ENCODE measurements around the gene CTNNBL1.

Gene CTNNBL1

GRCh38 chr20:37863289-37863688, 169.5 kb downstream of the CTNNBL1 start:
- no peak for DNase-seq

DNA sequence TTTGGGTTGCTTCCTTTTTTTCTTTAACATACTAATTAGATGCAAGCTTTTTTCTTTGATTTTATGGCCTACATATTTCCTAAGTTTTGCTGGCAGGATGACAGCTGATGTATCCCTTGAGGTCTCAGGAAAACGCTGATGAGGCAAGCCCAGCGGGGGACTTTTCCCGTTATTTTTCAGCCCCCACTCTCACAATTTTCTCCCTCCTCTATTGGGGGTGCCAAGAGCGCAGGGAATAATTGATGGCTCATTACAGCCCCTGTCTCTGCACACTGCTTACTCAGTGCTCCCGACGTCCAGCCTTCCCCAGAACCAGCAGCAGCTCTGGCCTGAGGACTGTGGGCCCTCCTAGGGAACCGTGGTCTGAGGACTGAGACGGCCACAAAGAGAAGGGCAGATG, 170.5 kb downstream of the CTNNBL1 start:
- no peak for DNase-seq

DNA sequence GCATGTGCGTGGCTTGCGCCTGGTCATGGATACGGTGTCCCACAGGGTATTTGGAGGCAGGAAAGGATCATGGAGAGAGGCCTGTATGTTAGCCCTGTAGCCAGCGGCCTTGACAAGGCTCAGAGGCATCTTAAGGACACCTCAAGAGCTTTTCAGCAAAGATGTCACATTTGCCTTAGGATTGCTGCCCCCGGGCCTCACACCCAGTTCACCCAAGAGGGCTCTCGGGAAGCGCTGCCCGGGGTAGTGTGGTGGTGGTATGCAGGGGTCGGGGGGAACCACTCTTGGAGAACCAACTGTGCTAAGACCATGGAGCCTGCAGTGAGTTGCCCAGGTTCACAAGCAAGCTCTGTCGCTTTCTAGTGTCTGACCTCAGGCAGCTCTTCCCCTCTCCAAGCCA, 172.2 kb downstream of the CTNNBL1 start:
- DNase-seq = no peak

DNA sequence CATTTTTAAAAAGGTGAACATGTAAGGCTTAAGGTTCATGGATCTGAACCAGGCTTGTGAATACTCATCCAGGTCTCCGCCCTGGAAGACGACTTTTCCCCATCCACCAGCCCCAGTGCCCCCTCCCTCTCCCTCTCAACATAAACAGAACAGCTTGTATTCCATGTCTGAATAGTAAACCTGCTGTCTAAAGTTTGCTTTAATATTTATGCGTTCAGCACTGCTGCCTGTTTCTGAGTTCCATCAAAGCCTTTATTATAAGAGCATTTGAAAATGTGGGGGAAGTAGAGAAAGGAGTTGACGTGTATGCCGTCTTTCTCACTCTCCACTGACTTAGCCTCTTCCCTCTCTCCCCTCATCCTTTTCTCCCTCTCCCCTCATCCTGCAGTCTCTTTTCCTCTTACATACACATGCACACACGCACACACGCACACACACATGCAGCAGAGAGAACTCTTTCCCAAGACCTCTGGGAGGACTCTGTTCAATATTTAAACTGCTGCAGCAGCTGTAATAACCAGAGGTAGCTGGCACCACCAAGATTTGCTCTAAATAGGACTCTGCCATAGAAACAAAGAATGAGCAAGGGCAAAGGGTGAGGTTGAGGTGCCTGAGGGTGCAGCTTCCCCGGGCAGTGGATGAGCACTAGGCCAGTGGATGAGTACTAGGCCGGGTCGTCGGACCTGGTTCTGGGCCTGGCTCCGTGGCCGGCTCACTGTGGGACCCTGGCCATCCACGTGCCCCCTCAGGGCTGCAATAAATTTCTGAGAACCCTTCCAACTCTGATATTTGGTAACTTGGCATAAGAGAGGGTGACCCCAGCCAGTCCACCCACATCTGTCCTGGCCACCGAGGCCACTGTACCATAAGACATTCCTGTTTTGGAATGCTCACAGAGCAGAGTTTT, 173.7 kb downstream of the CTNNBL1 start:
- no peak for DNase-seq

DNA sequence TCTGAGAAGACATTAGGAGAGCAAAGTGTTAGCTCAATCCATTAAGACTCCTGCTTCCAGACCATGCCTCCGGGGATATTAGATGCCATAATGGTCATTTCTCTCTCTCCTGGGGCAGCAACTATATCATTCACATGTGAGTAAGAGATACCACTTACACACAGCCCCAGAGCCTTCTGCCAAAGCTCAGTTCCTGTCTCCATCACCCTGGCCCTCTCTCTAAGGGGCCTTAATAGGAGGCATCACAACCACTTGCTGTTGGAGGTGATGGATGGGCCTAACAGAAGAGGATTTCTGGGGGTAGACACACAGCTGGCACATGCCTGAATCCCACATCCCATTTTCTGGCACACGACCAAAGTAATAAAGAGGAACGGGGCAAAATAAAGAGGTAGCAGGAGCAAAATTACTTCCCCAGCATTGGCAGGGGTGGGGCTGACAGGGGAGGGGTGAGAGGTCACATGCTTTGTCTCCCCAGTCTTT, 175.1 kb downstream of the CTNNBL1 start:
- DNase-seq = no peak

DNA sequence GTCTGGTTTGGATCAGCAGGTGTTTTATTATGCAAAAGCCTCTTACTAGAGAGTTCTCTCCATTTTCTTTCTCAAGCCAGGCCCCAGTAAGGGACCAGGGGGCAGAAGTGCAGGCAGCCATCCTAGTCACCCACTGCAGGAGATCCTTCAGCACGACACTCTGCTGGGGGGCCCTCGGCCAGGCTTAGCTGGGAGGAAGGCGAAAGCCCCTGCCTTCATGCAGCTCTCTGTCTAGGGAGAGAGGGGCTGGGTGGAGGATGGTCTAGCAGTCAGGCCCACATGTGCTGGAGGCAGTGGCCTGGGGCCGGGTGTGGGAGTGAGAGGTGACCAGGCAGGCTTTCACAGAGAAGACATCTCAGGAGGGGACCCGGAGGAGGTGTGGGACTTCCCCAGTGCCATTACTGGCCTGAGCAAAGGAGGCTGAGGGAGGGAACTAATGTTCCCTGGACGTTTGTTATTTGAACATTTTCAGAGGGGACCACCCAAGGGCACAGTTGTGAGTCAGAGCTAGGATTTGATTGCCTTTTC, 175.6 kb downstream of the CTNNBL1 start:
- DNase-seq = no peak

DNA sequence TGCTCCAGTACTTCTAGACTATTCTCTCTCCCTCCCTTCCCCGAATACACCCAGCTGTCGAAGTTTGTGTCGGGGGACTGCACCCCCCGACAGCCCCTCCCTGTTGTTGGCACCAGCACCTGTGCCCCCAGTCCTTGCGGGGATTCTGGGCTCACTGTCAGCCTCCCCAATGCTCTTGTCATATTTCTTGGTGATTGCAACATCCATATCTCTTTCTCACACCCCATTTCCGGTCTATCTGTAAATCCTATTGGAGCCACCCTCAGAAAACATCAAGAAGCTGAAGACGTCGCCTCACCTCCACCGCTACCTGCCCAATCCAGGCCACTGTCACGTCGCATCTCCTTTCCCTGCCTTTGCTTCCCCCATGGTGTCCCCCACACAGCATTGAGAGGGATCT, 176.5 kb downstream of the CTNNBL1 start:
- DNase-seq = no peak

- DNase-seq = no peak
These were observed 177.9 kb downstream of the CTNNBL1 start for GRCh38 chr20:37871751-37872150.

- no peak for DNase-seq
These were observed 178.3 kb downstream of the CTNNBL1 start for GRCh38 chr20:37872161-37872560.

DNA sequence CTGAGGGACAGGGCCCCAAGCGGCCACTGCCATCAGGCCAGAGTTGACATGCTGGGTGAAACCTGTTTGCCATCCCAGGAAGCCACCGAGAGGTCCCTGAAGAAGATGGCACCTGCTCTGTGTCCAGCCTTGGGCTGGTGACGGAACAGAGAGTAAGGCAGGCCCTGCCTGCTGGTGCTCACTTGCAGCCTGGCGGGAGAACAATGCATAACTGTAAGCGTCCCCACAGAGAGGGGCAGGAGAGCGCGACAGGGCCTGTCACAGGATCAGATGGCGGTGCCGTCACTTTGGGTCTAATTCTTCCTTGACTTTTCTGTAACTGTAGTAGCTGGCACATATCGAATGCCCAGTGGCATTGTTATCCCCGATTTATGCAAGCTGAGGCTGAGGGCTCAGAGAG, 180.1 kb downstream of the CTNNBL1 start:
- no peak for DNase-seq

GRCh38 chr20:37875460-37876175, 181.8 kb downstream of the CTNNBL1 start:
- DNase-seq = no peak

DNA sequence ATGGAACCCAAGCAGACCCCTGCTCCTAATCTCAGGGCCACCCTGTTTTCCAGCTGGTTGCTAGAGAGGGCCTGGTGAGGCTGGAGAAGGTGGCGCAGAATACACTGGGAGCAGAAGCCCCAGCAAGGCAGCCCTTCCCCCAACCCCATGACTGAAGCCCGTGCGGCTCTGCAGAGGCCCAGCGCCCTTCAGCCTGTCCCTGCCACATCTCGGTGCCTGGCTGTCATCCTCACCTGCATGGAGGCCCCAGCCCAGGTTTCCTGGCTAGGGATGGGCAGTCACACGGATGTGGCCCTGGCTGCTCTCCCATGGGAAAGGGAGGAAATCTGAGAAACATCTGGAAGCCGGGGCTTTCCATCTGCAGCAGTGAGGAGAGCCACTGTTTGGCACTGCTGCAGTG, 183.0 kb downstream of the CTNNBL1 start:
- no peak for DNase-seq

GRCh38 chr20:37877832-37878772, 184.3 kb downstream of the CTNNBL1 start:
- no peak for DNase-seq

DNA sequence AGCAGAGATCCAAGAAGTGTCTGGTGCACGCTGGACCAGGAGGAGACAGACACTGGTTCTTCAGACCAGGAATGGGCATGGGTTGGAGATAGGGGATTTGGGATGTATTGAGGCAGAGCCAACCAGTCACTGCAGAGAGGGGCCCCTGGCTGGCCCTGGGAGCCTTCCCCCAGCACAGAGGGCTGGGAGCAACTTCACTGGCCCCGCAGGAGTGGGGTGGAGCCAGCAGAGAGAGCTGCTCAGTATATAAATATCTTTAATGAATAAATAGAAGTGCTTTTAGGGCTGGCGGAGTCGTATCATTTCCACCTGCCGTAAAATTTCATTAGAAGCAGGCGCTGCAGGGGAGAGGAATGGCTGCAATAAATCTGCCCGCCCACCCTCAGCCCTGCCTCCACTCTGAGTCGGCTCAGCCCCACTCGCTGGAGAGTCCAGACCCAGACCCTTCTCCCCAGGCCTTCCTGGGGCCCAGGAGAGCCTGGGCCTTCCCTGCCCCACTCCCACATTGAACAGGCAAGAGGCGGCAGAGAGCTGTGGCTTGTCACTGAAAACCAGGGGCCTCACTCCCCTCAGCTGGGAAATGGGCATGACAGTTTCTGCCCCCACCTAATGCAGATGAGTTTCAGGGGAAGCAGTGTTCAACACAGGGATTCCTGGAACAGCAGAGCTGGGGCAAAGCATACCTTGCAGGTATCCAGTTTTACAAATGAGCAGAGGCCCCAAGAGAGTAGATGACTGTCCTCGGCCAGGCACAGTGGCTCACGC, 185.2 kb downstream of the CTNNBL1 start:
- DNase-seq = no peak

DNA sequence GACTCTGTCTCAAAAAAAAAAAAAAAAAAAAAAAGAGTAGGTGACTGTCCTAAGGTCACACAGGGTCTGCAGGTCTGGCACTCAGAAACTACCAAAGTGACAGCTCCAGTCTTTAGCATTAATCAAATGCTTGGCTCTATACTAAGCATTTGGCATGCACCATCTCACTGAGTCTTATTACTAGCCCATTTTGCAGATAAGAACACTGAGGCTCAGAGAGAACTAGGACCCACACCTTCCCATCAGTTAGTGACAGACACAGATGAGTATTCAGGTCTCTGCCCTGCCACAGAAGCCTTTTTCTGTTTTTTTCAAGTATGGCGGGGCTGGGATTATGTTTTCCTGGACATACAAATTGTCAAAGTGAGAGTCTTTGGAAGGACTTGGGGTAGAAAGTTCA, 186.0 kb downstream of the CTNNBL1 start:
- DNase-seq = no peak

DNA sequence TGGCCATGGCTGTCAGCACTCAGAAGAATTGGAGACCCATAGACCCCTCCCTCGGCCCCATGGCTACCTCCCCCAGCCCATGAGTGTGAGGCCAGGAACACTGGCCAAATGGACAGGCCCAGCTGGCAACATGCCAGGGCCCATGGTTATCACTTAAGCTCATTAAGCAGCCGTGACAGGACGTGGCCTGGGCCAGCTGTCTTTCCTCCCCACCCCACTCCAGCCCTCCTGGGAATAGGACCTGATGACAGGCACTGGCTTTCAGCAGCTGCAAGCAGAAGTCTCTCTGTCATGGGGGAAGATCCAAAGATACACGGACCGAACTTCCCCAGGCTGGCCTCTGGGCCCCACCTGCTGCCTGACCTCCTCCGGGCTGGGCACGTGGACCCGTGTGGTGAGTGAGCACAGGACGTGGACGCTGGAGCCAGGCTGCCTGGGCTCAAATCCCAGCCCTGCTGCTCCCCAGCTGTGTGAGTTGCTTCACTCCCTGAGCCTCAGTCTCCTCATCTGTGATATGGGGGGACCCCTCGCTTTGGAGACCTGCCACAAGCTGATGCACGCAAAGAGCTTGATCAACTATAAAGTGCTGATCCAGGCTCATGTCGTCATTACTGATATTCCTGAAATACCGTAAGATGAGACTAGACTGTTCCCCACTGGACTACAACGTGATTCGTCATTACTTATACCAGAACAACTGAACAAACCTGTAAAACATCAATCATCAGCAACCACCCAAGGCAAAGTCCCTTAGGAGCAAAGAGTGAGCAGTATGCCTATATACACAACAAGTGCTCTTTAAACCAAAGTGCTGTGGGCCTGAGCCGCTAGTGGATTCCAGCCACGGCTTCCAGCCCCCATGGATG, 187.1 kb downstream of the CTNNBL1 start:
- no peak for DNase-seq

- no peak for DNase-seq
These were observed 187.9 kb downstream of the CTNNBL1 start for GRCh38 chr20:37881601-37882343.

GRCh38 chr20:37882961-37883712, 189.3 kb downstream of the CTNNBL1 start:
- DNase-seq = no peak

DNA sequence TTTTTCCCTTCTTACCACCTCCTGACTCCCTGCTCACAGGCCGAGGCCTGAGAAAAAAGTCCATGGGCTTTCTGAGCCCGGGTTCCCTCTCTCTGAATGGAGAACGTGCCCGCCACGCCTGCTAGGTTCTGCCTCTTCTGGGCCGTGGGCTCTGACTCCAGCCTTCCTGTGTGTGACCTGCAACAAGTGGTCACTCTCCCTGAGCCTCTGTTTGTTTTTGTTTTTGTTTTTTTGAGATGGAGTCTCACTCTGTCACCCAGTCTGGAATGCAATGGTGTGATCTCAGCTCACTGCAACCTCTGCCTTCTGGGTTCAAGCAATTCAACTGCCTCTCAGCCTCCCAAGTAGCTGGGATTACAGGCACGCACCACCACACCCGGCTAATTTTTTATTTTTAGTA, 191.2 kb downstream of the CTNNBL1 start:
- no peak for DNase-seq

Measured in amniotic stem cell (primary cell).